HepG2 (cell line): ENCODE results near the gene PARD3. TPM values are rescaled to one million over a fixed set of nuclear protein-coding genes. Genes with fewer than 3 reads are reported as not detected.

Source experiments
- ATAC-seq: fragments of 200-7000 bp; cut with Tn5 transposase; 3 replicates; pipeline ENCODE4 v1.9.1; 2020; ENCODE audit warnings: mild to moderate bottlenecking, moderate library complexity
- BruUV-seq: library from RNA; stranded (reverse); fragments of 400-500 nt; replicated peaks from 2 replicates; lab custom pipeline; 2021; lab: Mats Ljungman, UMichigan
- CTCF ChIA-PET: fragments of 300-600 bp; formaldehyde crosslinking; extraction: SDS; loops from one replicate; lab custom pipeline; 2021; ENCODE audit warnings: low total read pairs, inconsistent platforms, low intra/inter-chr PET ratio; lab: Yijun Ruan, JAX
- POLR2A ChIA-PET: fragments of 350-600 bp; sonication (Branson Sonifier 250); formaldehyde crosslinking; loops from one replicate; lab custom pipeline; 2020; ENCODE audit warnings: antibody characterized with exemption, inconsistent platforms; lab: Yijun Ruan, JAX
- DNase-seq: peaks from one replicate; pipeline ENCODE4 v3.0.0-alpha.2; 2015; ENCODE audit warnings: low spot score
- FAIRE-seq: peaks from 3 replicates; lab custom pipeline; 2011; peaks lifted over from hg19 to GRCh38; lab: Jason Lieb, UNC
- H2AFZ ChIP-seq: one replicate; pipeline ENCODE4 v1.6.1; 2011; ENCODE audit warnings: low read length, inconsistent platforms
- H3K27ac ChIP-seq: fragments of 300-600 bp; 3 replicates; pipeline ENCODE4 v1.8.0; 2011; ENCODE audit warnings: mixed run types, mild to moderate bottlenecking, mixed read lengths, low read length, inconsistent platforms; ENCODE audit not compliant: insufficient read depth; ENCODE audit errors: extremely low read length
- H3K27me3 ChIP-seq, 2 experiments: fragments of 200-600 bp in 1 of 2; 2 replicates in 1 of 2; 3 replicates in 1 of 2; pipeline versions ENCODE4 v1.6.0 to v1.8.0; 2011; ENCODE audit warnings: low read length in 2 of 2, mild to moderate bottlenecking in 2 of 2, moderate library complexity in 2 of 2, inconsistent platforms in 1 of 2; ENCODE audit not compliant: insufficient read depth in 2 of 2, control insufficient read depth in 1 of 2
- H3K36me3 ChIP-seq, 2 experiments: fragments of 200-600 bp in 1 of 2; replicated peaks in 1 of 2; 2 replicates in 1 of 2; 3 replicates in 1 of 2; pipeline versions ENCODE4 v1.5.1 to v1.8.0; 2011; ENCODE audit warnings: low read length in 2 of 2, inconsistent platforms in 1 of 2; ENCODE audit not compliant: insufficient read depth in 2 of 2, control insufficient read depth in 1 of 2
- H3K4me1 ChIP-seq: 2 replicates; pipeline ENCODE4 v1.5.1; 2012; ENCODE audit warnings: low read length, inconsistent platforms; ENCODE audit not compliant: insufficient read depth
- H3K4me2 ChIP-seq: 2 replicates; pipeline ENCODE4 v1.6.0; 2011; ENCODE audit warnings: low read depth, low read length, inconsistent platforms
- H3K4me3 ChIP-seq, 3 experiments: fragments of 200-600 bp in 1 of 3; sonication (generic), shearing (Covaris generic) in 1 of 3; replicated peaks in 1 of 3; 2 replicates each; pipeline ENCODE4 v1.5.1; 2011 to 2016; ENCODE audit warnings: low read length in 3 of 3, inconsistent platforms in 2 of 3, low read depth in 2 of 3, mild to moderate bottlenecking in 2 of 3, control low read depth in 1 of 3, mixed read lengths in 1 of 3; ENCODE audit not compliant: insufficient read depth in 1 of 3
- H3K79me2 ChIP-seq: one replicate; pipeline ENCODE4 v1.6.1; 2011; ENCODE audit warnings: low read length, inconsistent platforms; ENCODE audit not compliant: insufficient read depth
- H3K9ac ChIP-seq: 2 replicates; pipeline ENCODE4 v1.6.0; 2011; ENCODE audit warnings: mild to moderate bottlenecking, low read depth, low read length, inconsistent platforms; ENCODE audit not compliant: insufficient read depth
- H3K9me3 ChIP-seq: 2 replicates; pipeline ENCODE4 v1.5.1; 2012; ENCODE audit warnings: mild to moderate bottlenecking, low read length
- H4K20me1 ChIP-seq: 2 replicates; pipeline ENCODE4 v1.6.0; 2011; ENCODE audit warnings: inconsistent platforms, mild to moderate bottlenecking, low read length, moderate library complexity; ENCODE audit not compliant: insufficient read depth
- ETV6 ChIP-seq: sonication (generic); formaldehyde crosslinking; conservative IDR thresholded peaks from 2 replicates; pipeline ENCODE4 v1.4.0; 2020; ENCODE audit warnings: missing genetic modification reagents
- FOSL2 ChIP-seq: sonication (generic); formaldehyde crosslinking; IDR thresholded peaks from 2 replicates; pipeline ENCODE4 v1.4.0; 2020; ENCODE audit warnings: missing genetic modification reagents
- FOXC1 ChIP-seq: sonication (generic); formaldehyde crosslinking; IDR thresholded peaks from 2 replicates; pipeline ENCODE4 v1.8.0; 2022; ENCODE audit warnings: mild to moderate bottlenecking, missing genetic modification reagents, borderline replicate concordance
- JUN ChIP-seq: sonication (generic); formaldehyde crosslinking; IDR thresholded peaks from 2 replicates; pipeline ENCODE4 v1.4.0; 2020; ENCODE audit warnings: mild to moderate bottlenecking, missing genetic modification reagents
- MBD4 ChIP-seq: IDR thresholded peaks from 2 replicates; pipeline ENCODE4 v1.6.1; 2012; ENCODE audit warnings: low read length, inconsistent platforms, borderline replicate concordance
- PHB2 ChIP-seq: fragments of 450-650 bp; IDR thresholded peaks from 2 replicates; pipeline ENCODE4 v1.6.1; 2018; ENCODE audit not compliant: partially characterized antibody
- ZNF121 ChIP-seq: sonication (generic); formaldehyde crosslinking; IDR thresholded peaks from 2 replicates; pipeline ENCODE4 v1.5.0; 2020; ENCODE audit warnings: mild to moderate bottlenecking, missing genetic modification reagents
- ZNF441 ChIP-seq: sonication (generic); formaldehyde crosslinking; IDR thresholded peaks from 2 replicates; pipeline ENCODE4 v1.7.0; 2021; ENCODE audit warnings: missing genetic modification reagents, borderline replicate concordance
- ZNF446 ChIP-seq: sonication (generic); formaldehyde crosslinking; IDR thresholded peaks from 2 replicates; pipeline ENCODE4 v1.5.0; 2020; ENCODE audit warnings: mild to moderate bottlenecking, missing genetic modification reagents
- ZNF782 ChIP-seq: sonication (generic); formaldehyde crosslinking; IDR thresholded peaks from 2 replicates; pipeline ENCODE4 v1.4.0; 2020; ENCODE audit warnings: missing genetic modification reagents, mild to moderate bottlenecking, borderline replicate concordance
- WGBS: methylation state at CpG from one replicate; pipeline ENCODE4 v1.1.6; 2017; ENCODE audit warnings: low lambda C conversion rate; 5-methylcytosine and 5-hydroxymethylcytosine counted together
- in situ Hi-C: cut with HindIII; loops from 2 replicates; pipeline ENCODE4 v1.10.0; 2017; ENCODE audit warnings: low pct_unique_long_range_greater_than_20kb; ENCODE audit not compliant: extremely low pct_ligation_motif_present
- intact Hi-C: fragments of 100-400 bp; cut with micrococcal nuclease; formaldehyde crosslinking; loops from one replicate; pipeline ENCODE4 v1.10.0; 2022; ENCODE audit not compliant: unreplicated experiment
- polyA plus RNA-seq, 8 experiments: library from polyadenylated mRNA; depleted of rRNA in 3 of 8; stranded (reverse) in 7 of 8; unstranded in 1 of 8; fragments of >200 nt; fragmentation: Illumina TruSeq in 4 of 8; extraction: Trizol in 4 of 8; gene quantifications; 2 replicates each; pipeline versions ENCODE4 v1.2.1 to v1.2.3, GENCODE V29; 2011 to 2016; ENCODE audit warnings: low read depth in 4 of 8, missing spikeins in 1 of 8, mixed read lengths in 1 of 8; ENCODE audit not compliant: insufficient read depth in 1 of 8
- total RNA-seq, 5 experiments: library from RNA; depleted of rRNA; stranded (reverse); fragments of >200 nt; fragmentation: Illumina TruSeq; extraction: Trizol; gene quantifications; 2 replicates each; pipeline ENCODE4 v1.2.3, GENCODE V29; 2016; ENCODE audit warnings: low read depth in 1 of 5
- TF ChIP-seq, protein P1 (sequence below): sonication (generic); formaldehyde crosslinking; IDR thresholded peaks from 2 replicates; pipeline ENCODE4 v1.4.0; 2020; ENCODE audit warnings: missing genetic modification reagents
- TF ChIP-seq, protein P2 (sequence below): IDR thresholded peaks from 2 replicates; pipeline ENCODE4 v1.6.1; 2012; ENCODE audit warnings: inconsistent platforms
- TF ChIP-seq, protein P3 (sequence below): sonication (generic); formaldehyde crosslinking; IDR thresholded peaks from 2 replicates; pipeline ENCODE4 v1.4.0; 2020; ENCODE audit warnings: missing genetic modification reagents
- TF ChIP-seq, protein P4 (sequence below): sonication (generic); formaldehyde crosslinking; IDR thresholded peaks from 2 replicates; pipeline ENCODE4 v1.8.0; 2022; ENCODE audit warnings: low read depth, missing genetic modification reagents

PARD3 gene
- total and polyA plus RNA-seq, 2 of the 13 experiments (the other 11 are each of a cell fraction or from before 2014, with no cell fraction given), result 40.9 to 60.0 TPM

DNA sequence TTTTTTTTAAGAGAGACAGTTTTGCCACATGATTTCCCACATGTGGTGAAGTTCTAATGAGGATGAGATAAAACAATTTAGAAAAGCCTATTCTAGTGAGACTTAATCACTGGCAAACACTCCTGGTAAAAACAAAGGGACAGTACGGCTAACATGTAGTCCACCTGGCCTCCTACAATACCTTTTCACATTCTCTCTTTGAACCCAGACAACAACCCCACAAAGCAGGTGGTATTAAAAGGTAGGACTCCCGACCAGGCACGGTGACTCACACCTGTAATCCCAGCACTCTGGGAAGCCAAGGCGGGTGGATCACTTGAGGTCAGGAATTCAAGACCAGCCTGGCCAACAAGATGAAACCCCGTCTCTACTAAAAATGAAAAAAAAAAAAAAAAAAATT is 12.4 kb downstream of the PARD3 start (continued):
- TF ChIP-seq, protein P1, sequence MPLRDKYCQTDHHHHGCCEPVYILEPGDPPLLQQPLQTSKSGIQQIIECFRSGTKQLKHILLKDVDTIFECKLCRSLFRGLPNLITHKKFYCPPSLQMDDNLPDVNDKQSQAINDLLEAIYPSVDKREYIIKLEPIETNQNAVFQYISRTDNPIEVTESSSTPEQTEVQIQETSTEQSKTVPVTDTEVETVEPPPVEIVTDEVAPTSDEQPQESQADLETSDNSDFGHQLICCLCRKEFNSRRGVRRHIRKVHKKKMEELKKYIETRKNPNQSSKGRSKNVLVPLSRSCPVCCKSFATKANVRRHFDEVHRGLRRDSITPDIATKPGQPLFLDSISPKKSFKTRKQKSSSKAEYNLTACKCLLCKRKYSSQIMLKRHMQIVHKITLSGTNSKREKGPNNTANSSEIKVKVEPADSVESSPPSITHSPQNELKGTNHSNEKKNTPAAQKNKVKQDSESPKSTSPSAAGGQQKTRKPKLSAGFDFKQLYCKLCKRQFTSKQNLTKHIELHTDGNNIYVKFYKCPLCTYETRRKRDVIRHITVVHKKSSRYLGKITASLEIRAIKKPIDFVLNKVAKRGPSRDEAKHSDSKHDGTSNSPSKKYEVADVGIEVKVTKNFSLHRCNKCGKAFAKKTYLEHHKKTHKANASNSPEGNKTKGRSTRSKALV (CRISPR knock-in tag), result no peak
- TF ChIP-seq JUN (CRISPR knock-in tag), result no peak

DNA sequence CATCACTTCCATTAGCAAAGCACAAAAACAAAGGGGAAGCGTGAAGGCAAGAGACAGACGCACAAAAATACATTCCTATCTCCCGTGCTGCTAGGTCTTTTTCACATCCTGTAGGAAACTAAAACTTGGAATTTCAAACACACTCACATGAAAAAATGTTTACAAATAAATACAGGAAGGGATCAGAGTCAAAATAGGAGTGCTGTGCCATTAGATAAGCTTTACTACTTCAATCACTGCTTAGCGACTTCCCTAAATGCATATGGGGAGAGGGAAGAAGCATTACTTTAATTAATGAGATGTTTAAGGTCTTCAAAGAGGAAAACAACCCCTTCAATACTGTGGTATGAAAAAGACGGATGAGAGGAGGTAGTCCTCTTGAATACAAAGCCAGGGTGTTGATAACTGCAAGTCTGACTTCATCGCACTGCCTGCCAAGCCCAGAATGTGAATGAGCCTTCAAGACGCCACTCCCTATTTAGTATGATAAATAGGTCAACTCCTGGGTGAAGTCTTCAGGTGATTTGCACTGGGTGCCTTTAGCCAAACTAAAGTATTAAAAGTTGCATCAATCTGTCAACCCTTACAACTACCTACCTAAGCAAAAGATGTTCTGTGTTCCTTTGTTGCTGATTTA is 13.9 kb downstream of the PARD3 start:
- WGBS, result 93% methylated on average over 7 of the region's 7 CpGs
- H3K27me3 ChIP-seq, result no peaks in the 10 kb centered on the region
- H3K79me2 ChIP-seq, result peaks cover 71% of the 10 kb centered on the region
- no peaks in the 10 kb centered on the region for H3K9me3 ChIP-seq
- POLR2A ChIA-PET, result no interaction called here
- no peak for FAIRE-seq
- H3K9ac ChIP-seq, result no peak overlapping the region
- peaks cover 4% of the 10 kb centered on the region in 2 experiments; a peak in 2 of 5 replicates for H3K36me3 ChIP-seq
- BruUV-seq, result no TSS peak
- CTCF ChIA-PET, result no interaction called here
- H3K27ac ChIP-seq, result no peak overlapping the region
- no peak overlapping the region for H2AFZ ChIP-seq
- intact Hi-C loops, result no loop called here
- ATAC-seq, result no peak
- peaks cover 15% of the 10 kb centered on the region for H4K20me1 ChIP-seq
- in situ Hi-C loops, result no loop called here
- DNase-seq, result no peak
- H3K4me2 ChIP-seq, result no peak overlapping the region
- no peak overlapping the region for H3K4me3 ChIP-seq
- peaks cover 24% of the 10 kb centered on the region for H3K4me1 ChIP-seq
- TF ChIP-seq ZNF441 (CRISPR knock-in tag) (no peak), FOSL2 (CRISPR knock-in tag) (no peak), ZNF782 (CRISPR knock-in tag) (no peak), ZNF446 (CRISPR knock-in tag) (no peak), PHB2 (no peak), ETV6 (CRISPR knock-in tag) (no peak), MBD4 (no peak), FOXC1 (no peak), ZNF121 (CRISPR knock-in tag) (no peak)
- TF ChIP-seq, protein P2, sequence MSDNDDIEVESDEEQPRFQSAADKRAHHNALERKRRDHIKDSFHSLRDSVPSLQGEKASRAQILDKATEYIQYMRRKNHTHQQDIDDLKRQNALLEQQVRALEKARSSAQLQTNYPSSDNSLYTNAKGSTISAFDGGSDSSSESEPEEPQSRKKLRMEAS, result no peak
- TF ChIP-seq, protein P3, sequence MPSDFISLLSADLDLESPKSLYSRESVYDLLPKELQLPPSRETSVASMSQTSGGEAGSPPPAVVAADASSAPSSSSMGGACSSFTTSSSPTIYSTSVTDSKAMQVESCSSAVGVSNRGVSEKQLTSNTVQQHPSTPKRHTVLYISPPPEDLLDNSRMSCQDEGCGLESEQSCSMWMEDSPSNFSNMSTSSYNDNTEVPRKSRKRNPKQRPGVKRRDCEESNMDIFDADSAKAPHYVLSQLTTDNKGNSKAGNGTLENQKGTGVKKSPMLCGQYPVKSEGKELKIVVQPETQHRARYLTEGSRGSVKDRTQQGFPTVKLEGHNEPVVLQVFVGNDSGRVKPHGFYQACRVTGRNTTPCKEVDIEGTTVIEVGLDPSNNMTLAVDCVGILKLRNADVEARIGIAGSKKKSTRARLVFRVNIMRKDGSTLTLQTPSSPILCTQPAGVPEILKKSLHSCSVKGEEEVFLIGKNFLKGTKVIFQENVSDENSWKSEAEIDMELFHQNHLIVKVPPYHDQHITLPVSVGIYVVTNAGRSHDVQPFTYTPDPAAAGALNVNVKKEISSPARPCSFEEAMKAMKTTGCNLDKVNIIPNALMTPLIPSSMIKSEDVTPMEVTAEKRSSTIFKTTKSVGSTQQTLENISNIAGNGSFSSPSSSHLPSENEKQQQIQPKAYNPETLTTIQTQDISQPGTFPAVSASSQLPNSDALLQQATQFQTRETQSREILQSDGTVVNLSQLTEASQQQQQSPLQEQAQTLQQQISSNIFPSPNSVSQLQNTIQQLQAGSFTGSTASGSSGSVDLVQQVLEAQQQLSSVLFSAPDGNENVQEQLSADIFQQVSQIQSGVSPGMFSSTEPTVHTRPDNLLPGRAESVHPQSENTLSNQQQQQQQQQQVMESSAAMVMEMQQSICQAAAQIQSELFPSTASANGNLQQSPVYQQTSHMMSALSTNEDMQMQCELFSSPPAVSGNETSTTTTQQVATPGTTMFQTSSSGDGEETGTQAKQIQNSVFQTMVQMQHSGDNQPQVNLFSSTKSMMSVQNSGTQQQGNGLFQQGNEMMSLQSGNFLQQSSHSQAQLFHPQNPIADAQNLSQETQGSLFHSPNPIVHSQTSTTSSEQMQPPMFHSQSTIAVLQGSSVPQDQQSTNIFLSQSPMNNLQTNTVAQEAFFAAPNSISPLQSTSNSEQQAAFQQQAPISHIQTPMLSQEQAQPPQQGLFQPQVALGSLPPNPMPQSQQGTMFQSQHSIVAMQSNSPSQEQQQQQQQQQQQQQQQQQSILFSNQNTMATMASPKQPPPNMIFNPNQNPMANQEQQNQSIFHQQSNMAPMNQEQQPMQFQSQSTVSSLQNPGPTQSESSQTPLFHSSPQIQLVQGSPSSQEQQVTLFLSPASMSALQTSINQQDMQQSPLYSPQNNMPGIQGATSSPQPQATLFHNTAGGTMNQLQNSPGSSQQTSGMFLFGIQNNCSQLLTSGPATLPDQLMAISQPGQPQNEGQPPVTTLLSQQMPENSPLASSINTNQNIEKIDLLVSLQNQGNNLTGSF (CRISPR knock-in tag), result no peak
- TF ChIP-seq, protein P4, sequence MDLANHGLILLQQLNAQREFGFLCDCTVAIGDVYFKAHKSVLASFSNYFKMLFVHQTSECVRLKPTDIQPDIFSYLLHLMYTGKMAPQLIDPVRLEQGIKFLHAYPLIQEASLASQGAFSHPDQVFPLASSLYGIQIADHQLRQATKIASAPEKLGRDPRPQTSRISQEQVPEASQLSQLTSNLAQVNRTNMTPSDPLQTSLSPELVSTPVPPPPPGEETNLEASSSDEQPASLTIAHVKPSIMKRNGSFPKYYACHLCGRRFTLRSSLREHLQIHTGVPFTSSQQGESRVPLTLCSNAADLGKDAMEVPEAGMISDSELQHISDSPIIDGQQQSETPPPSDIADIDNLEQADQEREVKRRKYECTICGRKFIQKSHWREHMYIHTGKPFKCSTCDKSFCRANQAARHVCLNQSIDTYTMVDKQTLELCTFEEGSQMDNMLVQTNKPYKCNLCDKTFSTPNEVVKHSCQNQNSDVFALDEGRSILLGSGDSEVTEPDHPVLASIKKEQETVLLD (CRISPR knock-in tag), result no peak
